Astrocyte (in vitro differentiated cells and primary cell): ENCODE measurements around the gene IGHMBP2.

Experiments
- CTCF ChIP-seq: IDR thresholded peaks from 2 replicates; pipeline ENCODE4 v1.5.1; 2011; ENCODE audit warnings: low read depth, mild to moderate bottlenecking, inconsistent platforms, low read length, moderate library complexity; ENCODE audit not compliant: insufficient read depth
- EZH2 ChIP-seq: IDR thresholded peaks from 2 replicates; pipeline ENCODE4 v1.6.1; 2012; ENCODE audit warnings: mild to moderate bottlenecking, low read length, inconsistent platforms; ENCODE audit not compliant: insufficient read depth

GRCh38 chr11:68867066-68867465, 36.6 kb upstream of the IGHMBP2 start:
- TF ChIP-seq EZH2: no peak
- TF ChIP-seq CTCF: no peak
